ENCODE data around the gene MLYCD. TPM values are rescaled to one million over a fixed set of nuclear protein-coding genes. Genes with fewer than 3 reads are reported as not detected.

MLYCD gene
- total and polyA plus RNA-seq, 2 donors (not counting 1 experiment from before 2014, with no cell fraction given) = 2.3 to 17.1 TPM

DNA sequence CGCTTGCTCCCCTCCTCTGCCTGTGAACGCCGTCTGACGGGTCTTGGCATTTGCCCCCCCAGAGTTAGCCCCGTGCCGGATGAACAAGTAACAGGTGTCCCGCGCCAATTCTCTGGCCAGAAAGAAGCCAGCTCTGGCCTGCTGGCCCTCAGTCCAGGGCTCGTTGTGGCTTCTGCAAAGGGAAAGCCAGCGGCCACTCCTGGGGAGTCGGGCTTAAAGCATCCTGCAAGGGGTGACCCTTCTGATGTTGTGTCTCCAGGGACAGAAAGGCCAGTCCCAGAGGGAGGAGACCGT lies 35.7 kb downstream of the MLYCD start:
- H2AFZ ChIP-seq (ENCODE audit: insufficient read depth, low read depth, low read length, poor library complexity, severe bottlenecking) = no peak overlapping the region
- WGBS (ENCODE audit: insufficient coverage) = 87% methylated on average over 11 of the region's 12 CpGs
- H3K4me2 ChIP-seq (replicated peaks; ENCODE audit: low read depth, low read length, poor library complexity, severe bottlenecking) = no peak overlapping the region
- DNase-seq = no peak
- peaks cover 4% of the 10 kb centered on the region for H3K4me1 Mint-ChIP-seq
- no peaks in the 10 kb centered on the region for H3K36me3 ChIP-seq (replicated peaks in 1 of 2; ENCODE audit: control extremely low read depth in 1 of 2, control insufficient read depth in 1 of 2, extremely low read depth in 1 of 2, insufficient read depth in 2 of 2, low read length in 1 of 2)
- no peaks in the 10 kb centered on the region for H4K20me1 ChIP-seq (ENCODE audit: control insufficient read depth, insufficient read depth, low read length, poor library complexity, severe bottlenecking)
- no peak for ATAC-seq (ENCODE audit: low read depth)
- H3K9ac ChIP-seq (ENCODE audit: low read length) = no peak overlapping the region
- H3K79me2 ChIP-seq (ENCODE audit: control insufficient read depth, insufficient read depth, low read length) = no peaks in the 10 kb centered on the region
- H3K4me3 Mint-ChIP-seq = no peak overlapping the region
- intact Hi-C loops (cut with micrococcal nuclease) = no loop called here
- no peak overlapping the region for H3K27ac Mint-ChIP-seq
- no peaks in the 10 kb centered on the region for H3K4me1 ChIP-seq (ENCODE audit: control insufficient read depth in 2 of 2, insufficient read depth in 2 of 2, low read length in 2 of 2)
- no peaks in the 10 kb centered on the region for H3K9me3 ChIP-seq (ENCODE audit: control extremely low read depth in 1 of 3, control insufficient read depth in 2 of 3, insufficient read depth in 1 of 3, low read length in 2 of 3)
- peaks cover 4% of the 10 kb centered on the region for H3K27me3 Mint-ChIP-seq
- H3K9me3 Mint-ChIP-seq (ENCODE audit: insufficient read depth) = no peaks in the 10 kb centered on the region
- TF ChIP-seq EZH2 (IDR thresholded peaks at IDR 0.05; ENCODE audit: borderline replicate concordance, insufficient read depth, low read depth, low read length, poor library complexity, severe bottlenecking) = no peak
- TF ChIP-seq, protein P1, sequence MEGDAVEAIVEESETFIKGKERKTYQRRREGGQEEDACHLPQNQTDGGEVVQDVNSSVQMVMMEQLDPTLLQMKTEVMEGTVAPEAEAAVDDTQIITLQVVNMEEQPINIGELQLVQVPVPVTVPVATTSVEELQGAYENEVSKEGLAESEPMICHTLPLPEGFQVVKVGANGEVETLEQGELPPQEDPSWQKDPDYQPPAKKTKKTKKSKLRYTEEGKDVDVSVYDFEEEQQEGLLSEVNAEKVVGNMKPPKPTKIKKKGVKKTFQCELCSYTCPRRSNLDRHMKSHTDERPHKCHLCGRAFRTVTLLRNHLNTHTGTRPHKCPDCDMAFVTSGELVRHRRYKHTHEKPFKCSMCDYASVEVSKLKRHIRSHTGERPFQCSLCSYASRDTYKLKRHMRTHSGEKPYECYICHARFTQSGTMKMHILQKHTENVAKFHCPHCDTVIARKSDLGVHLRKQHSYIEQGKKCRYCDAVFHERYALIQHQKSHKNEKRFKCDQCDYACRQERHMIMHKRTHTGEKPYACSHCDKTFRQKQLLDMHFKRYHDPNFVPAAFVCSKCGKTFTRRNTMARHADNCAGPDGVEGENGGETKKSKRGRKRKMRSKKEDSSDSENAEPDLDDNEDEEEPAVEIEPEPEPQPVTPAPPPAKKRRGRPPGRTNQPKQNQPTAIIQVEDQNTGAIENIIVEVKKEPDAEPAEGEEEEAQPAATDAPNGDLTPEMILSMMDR (IDR thresholded peaks at IDR 0.05) = no peak
- CTCF ChIA-PET = no interaction called here
- H3K27me3 ChIP-seq (replicated peaks in 1 of 4; ENCODE audit: control extremely low read depth in 1 of 4, control insufficient read depth in 3 of 4, insufficient read depth in 4 of 4, low read length in 3 of 4) = no peaks in the 10 kb centered on the region
- H3K4me3 ChIP-seq (ENCODE audit: control extremely low read depth in 1 of 5, extremely low read depth in 1 of 5, insufficient read depth in 1 of 5, low read depth in 2 of 5, low read length in 4 of 5) = no peak overlapping the region
- POLR2A ChIA-PET = no interaction called here
- H3K27ac ChIP-seq (ENCODE audit: low read length in 2 of 2) = no peak overlapping the region

DNA sequence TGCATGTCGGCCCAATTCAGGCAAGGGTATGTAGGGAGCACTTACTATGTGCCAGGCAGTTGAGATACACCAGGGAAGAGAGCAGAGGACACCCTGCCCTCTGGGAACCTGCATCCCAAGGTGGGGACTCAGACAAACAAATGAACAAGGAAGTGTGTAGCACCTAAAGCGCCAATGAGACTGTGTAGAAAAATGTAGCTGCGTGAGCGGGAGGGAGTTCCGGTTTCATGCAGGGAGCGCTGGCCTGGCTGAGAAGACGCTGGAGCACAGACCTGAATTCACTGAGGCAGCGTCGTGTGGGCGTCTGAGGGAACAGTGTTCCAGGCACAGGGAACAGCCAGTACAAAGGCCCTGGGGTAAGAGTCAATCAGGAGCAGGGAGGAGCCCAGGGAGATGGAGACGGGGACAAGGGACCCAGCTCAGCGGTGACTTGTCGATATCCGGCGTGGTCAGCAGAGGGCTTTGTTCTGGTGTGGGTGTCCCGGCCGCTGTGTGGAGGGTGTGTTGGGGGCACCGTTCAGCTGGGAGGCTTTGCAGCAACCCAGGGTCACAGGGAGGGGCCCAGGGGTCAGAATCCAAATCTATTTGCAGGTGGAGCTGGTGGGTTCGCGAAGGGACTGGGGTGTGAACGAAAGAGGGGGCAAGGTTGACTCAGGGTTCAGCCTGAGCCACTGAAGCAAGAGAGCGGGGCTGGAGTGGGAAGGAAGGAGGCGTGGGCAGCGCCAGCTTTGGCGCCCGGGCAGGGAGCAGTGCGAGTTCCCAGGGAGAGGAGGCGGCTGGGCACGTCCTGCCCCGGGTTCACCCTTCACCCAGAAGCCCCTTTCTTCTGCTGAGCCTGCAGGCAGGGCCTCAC lies 36.3 kb downstream of the MLYCD start:
- no peak for DNase-seq
- H3K27me3 ChIP-seq (replicated peaks in 1 of 4; ENCODE audit: control extremely low read depth in 1 of 4, control insufficient read depth in 3 of 4, insufficient read depth in 4 of 4, low read length in 3 of 4) = no peaks in the 10 kb centered on the region
- no peak overlapping the region for H3K9ac ChIP-seq (ENCODE audit: low read length)
- intact Hi-C loops (cut with micrococcal nuclease) = no loop called here
- ATAC-seq (ENCODE audit: low read depth) = no peak
- H3K27ac ChIP-seq (ENCODE audit: low read length in 2 of 2) = no peak overlapping the region
- no peaks in the 10 kb centered on the region for H4K20me1 ChIP-seq (ENCODE audit: control insufficient read depth, insufficient read depth, low read length, poor library complexity, severe bottlenecking)
- 95% methylated on average over 30 of the region's 30 CpGs for WGBS (ENCODE audit: insufficient coverage)
- no peak overlapping the region for H3K4me3 Mint-ChIP-seq
- TF ChIP-seq, protein P1 (IDR thresholded peaks at IDR 0.05) = no peak
- TF ChIP-seq EZH2 (IDR thresholded peaks at IDR 0.05; ENCODE audit: borderline replicate concordance, insufficient read depth, low read depth, low read length, poor library complexity, severe bottlenecking) = no peak
- H3K27me3 Mint-ChIP-seq = peaks cover 4% of the 10 kb centered on the region
- ChIA-PET CTCF (interaction anchor here (3.5 kb wide), 1 partner anchor 8 kb away, joined by 14 read pairs; no protein-coding TSS in a partner anchor), POLR2A (no interaction called here)
- peaks cover 4% of the 10 kb centered on the region for H3K4me1 Mint-ChIP-seq
- H2AFZ ChIP-seq (ENCODE audit: insufficient read depth, low read depth, low read length, poor library complexity, severe bottlenecking) = no peak overlapping the region
- no peaks in the 10 kb centered on the region for H3K36me3 ChIP-seq (replicated peaks in 1 of 2; ENCODE audit: control extremely low read depth in 1 of 2, control insufficient read depth in 1 of 2, extremely low read depth in 1 of 2, insufficient read depth in 2 of 2, low read length in 1 of 2)
- no peaks in the 10 kb centered on the region for H3K9me3 Mint-ChIP-seq (ENCODE audit: insufficient read depth)
- no peaks in the 10 kb centered on the region for H3K79me2 ChIP-seq (ENCODE audit: control insufficient read depth, insufficient read depth, low read length)
- H3K4me1 ChIP-seq (ENCODE audit: control insufficient read depth in 2 of 2, insufficient read depth in 2 of 2, low read length in 2 of 2) = no peaks in the 10 kb centered on the region
- H3K27ac Mint-ChIP-seq = no peak overlapping the region
- no peak overlapping the region for H3K4me3 ChIP-seq (ENCODE audit: control extremely low read depth in 1 of 5, extremely low read depth in 1 of 5, insufficient read depth in 1 of 5, low read depth in 2 of 5, low read length in 4 of 5)
- no peak overlapping the region for H3K4me2 ChIP-seq (replicated peaks; ENCODE audit: low read depth, low read length, poor library complexity, severe bottlenecking)
- H3K9me3 ChIP-seq (ENCODE audit: control extremely low read depth in 1 of 3, control insufficient read depth in 2 of 3, insufficient read depth in 1 of 3, low read length in 2 of 3) = no peaks in the 10 kb centered on the region

Measured in B cell (primary cell).